ENCODE data around the gene DNAJA3. TPM values are rescaled to one million over a fixed set of nuclear protein-coding genes. Genes with fewer than 3 reads are reported as not detected.

Gene DNAJA3
- total RNA-seq, 4 donors from 2014 or later = 13.8 to 44.9 (median 36.4) TPM

DNA sequence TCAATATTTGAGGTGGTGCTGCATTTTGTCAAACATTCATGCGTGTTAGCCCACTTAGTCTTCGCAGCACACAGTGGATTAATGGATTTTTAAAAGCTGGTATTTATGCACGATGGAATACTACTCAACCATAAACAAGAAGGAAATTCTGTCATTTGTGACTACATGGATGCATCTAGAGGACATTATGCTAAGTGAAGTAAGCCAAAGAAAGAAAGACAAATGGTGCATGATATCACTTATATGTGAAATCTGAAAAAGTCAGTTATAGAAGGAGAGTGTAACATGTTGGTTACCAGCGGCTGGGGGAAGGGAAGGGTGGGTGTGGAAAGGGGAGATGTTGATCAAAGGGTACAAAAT is 73.5 kb downstream of the DNAJA3 start:
- Histone ChIP-seq H3K27me3 (no peaks in the 10 kb centered on the region), H3K36me3 (no peaks in the 10 kb centered on the region), H3K4me3 (no peak overlapping the region), H3K4me1 (peaks cover 0 to 6% of the 10 kb centered on the region in 2 donors), H3K27ac (no peak overlapping the region), H3K9me3 (no peaks in the 10 kb centered on the region)
- no peak for DNase-seq
- TF ChIP-seq POLR2A (IDR thresholded peaks at IDR 0.05) (no peak), CTCF (IDR thresholded peaks at IDR 0.05) (no peak)
- intact Hi-C loops (cut with DNase I; ENCODE audit: low total_unique reads) = no loop called here

GRCh38 chr16:4500272-4500671 is 74.6 kb downstream of the DNAJA3 start:
- intact Hi-C loops (cut with DNase I; ENCODE audit: low total_unique reads) = no loop called here
- Histone ChIP-seq H3K36me3 (no peaks in the 10 kb centered on the region), H3K4me1 (peaks cover 0 to 6% of the 10 kb centered on the region in 2 donors), H3K4me3 (peak overlapping the region in 1 of 2 donors; percentile 14), H3K9me3 (no peaks in the 10 kb centered on the region), H3K27ac (peak overlapping the region; percentile 65 to 86), H3K27me3 (no peaks in the 10 kb centered on the region)
- DNase-seq = no peak
- no peak for TF ChIP-seq POLR2A (IDR thresholded peaks at IDR 0.05)
- no peak for TF ChIP-seq CTCF (IDR thresholded peaks at IDR 0.05)

GRCh38 chr16:4501071-4501478 is 75.4 kb downstream of the DNAJA3 start:
- TF ChIP-seq POLR2A (IDR thresholded peaks at IDR 0.05) (no peak), CTCF (IDR thresholded peaks at IDR 0.05) (no peak)
- H3K27ac ChIP-seq = peak overlapping the region; percentile 65 to 86
- no peak for DNase-seq
- H3K4me1 ChIP-seq = peaks cover 0 to 6% of the 10 kb centered on the region in 2 donors
- no peaks in the 10 kb centered on the region for H3K9me3 ChIP-seq
- peak overlapping the region in 1 of 2 donors; percentile 14 for H3K4me3 ChIP-seq
- H3K36me3 ChIP-seq = no peaks in the 10 kb centered on the region
- H3K27me3 ChIP-seq = no peaks in the 10 kb centered on the region
- intact Hi-C loops (cut with DNase I; ENCODE audit: low total_unique reads) = no loop called here

GRCh38 chr16:4505356-4506147 is 79.9 kb downstream of the DNAJA3 start:
- Histone ChIP-seq H3K27me3 (no peaks in the 10 kb centered on the region), H3K27ac (no peak overlapping the region), H3K4me3 (no peak overlapping the region), H3K36me3 (no peaks in the 10 kb centered on the region), H3K4me1 (peaks cover 0 to 6% of the 10 kb centered on the region in 2 donors), H3K9me3 (no peaks in the 10 kb centered on the region)
- intact Hi-C loops (cut with DNase I; ENCODE audit: low total_unique reads) = no loop called here
- no peak for TF ChIP-seq POLR2A (IDR thresholded peaks at IDR 0.05)
- no peak for TF ChIP-seq CTCF (IDR thresholded peaks at IDR 0.05)
- no peak for DNase-seq

Small RNA genes lying within 50 kb of the gene (small RNA-seq; reads per million reads assigned to genes)
- not detected for gene AC012676.2

Other genes starting within 250 kb of the DNAJA3 start
- gene SRL, start 183.8 kb upstream of the DNAJA3 start, total RNA-seq = 10 to 100 TPM in 1 of 4 donors, 1 to 10 TPM in 2, under 1 TPM in 1; 0.29 to 10.1 (median 7.6) TPM
- 10 to 100 TPM in 2 of 4 donors, 1 to 10 TPM in 2; 2.1 to 18.7 (median 8.2) TPM for gene TFAP4, start 152.8 kb upstream of the DNAJA3 start, total RNA-seq
- gene GLIS2, start 109.8 kb upstream of the DNAJA3 start, total RNA-seq = 10 to 100 TPM in 1 of 4 donors, 1 to 10 TPM in 3; 2.9 to 55.8 (median 5.1) TPM
- 100 to 1,000 TPM in 1 of 4 donors, 10 to 100 TPM in 2, 1 to 10 TPM in 1; 8.9 to 438 (median 35.3) TPM for gene PAM16, start 74.5 kb upstream of the DNAJA3 start, total RNA-seq
- gene VASN, start 54.0 kb upstream of the DNAJA3 start, total RNA-seq = 10 to 100 TPM in 3 of 4 donors, 1 to 10 TPM in 1; 3.6 to 49.0 (median 19.9) TPM
- 10 to 100 TPM; 13.8 to 52.1 (median 30.0) TPM for gene CORO7, start 9.3 kb upstream of the DNAJA3 start, total RNA-seq
- 100 to 1,000 TPM in 1 of 4 donors, 10 to 100 TPM in 3; 37.0 to 320 (median 59.3) TPM for gene NMRAL1, start 48.8 kb downstream of the DNAJA3 start, total RNA-seq
- 10 to 100 TPM; 13.2 to 43.1 (median 34.1) TPM for gene HMOX2, start 50.5 kb downstream of the DNAJA3 start, total RNA-seq
- gene CDIP1, start 112.9 kb downstream of the DNAJA3 start, total RNA-seq = 10 to 100 TPM in 2 of 4 donors, 1 to 10 TPM in 2; 5.0 to 40.6 (median 11.1) TPM
- under 1 TPM in 3 of 4 donors, not detected in 1; 0.26 to 0.35 (median 0.30) TPM for gene C16orf96, start 130.5 kb downstream of the DNAJA3 start, total RNA-seq
- gene UBALD1, start 189.0 kb downstream of the DNAJA3 start, total RNA-seq = 10 to 100 TPM in 2 of 4 donors, 1 to 10 TPM in 1, not detected in 1; 2.8 to 31.1 (median 23.5) TPM
- gene MGRN1, start 199.0 kb downstream of the DNAJA3 start, total RNA-seq = 100 to 1,000 TPM in 1 of 4 donors, 10 to 100 TPM in 3; 19.0 to 107 (median 68.6) TPM